GM12892 (cell line): ENCODE data around the gene SAMD4A.

ENCODE experiments used
- POLR2A ChIP-seq: IDR thresholded peaks from 2 replicates; pipeline ENCODE4 v1.6.1; 2011; ENCODE audit warnings: low read depth, low read length, control low read depth
- POLR2AphosphoS5 ChIP-seq: IDR thresholded peaks from 2 replicates; pipeline ENCODE4 v1.6.1; 2011; ENCODE audit warnings: low read depth, low read length, control low read depth

GRCh38 chr14:54761835-54762234 lies 194.9 kb downstream of the SAMD4A start:
- no peak for TF ChIP-seq POLR2A
- no peak for TF ChIP-seq POLR2AphosphoS5
